ENCODE measurements around the gene GAGE13.
"Not testable (repeated sequence)": the region's sequence is repeated elsewhere in the genome, so short reads cannot be mapped to it uniquely, and the experiment has no call there.

Gene GAGE13

GRCh38 chrX:49330421-49330820, 961 bp upstream of the GAGE13 start:
- not testable (repeated sequence) for DNase-seq; H3K79me2 ChIP-seq (ENCODE audit: insufficient read depth, low read length); H3K27me3 ChIP-seq (ENCODE audit: insufficient read depth, low read length, poor library complexity); H4K20me1 ChIP-seq (ENCODE audit: insufficient read depth, low read length); H3K9me3 ChIP-seq (ENCODE audit: insufficient read depth, low read length, severe bottlenecking); H3K4me1 ChIP-seq (ENCODE audit: insufficient read depth, low read length); H3K9ac ChIP-seq (ENCODE audit: low read depth, low read length); H3K36me3 ChIP-seq (ENCODE audit: insufficient read depth, low read length); H3K4me2 ChIP-seq (ENCODE audit: insufficient read depth, low read length); H2AFZ ChIP-seq (ENCODE audit: low read depth, low read length); H3K4me3 ChIP-seq (ENCODE audit: low read depth in 1 of 2, low read length in 2 of 2); H3K27ac ChIP-seq (ENCODE audit: low read length); ATAC-seq (ENCODE audit: insufficient read depth, low read depth)

GRCh38 chrX:49331841-49332240, 459 bp downstream of the GAGE13 start:
- H4K20me1 ChIP-seq (ENCODE audit: insufficient read depth, low read length); H3K4me2 ChIP-seq (ENCODE audit: insufficient read depth, low read length); H3K4me1 ChIP-seq (ENCODE audit: insufficient read depth, low read length); H3K27ac ChIP-seq (ENCODE audit: low read length); ATAC-seq (ENCODE audit: insufficient read depth, low read depth); H3K27me3 ChIP-seq (ENCODE audit: insufficient read depth, low read length, poor library complexity); H3K9ac ChIP-seq (ENCODE audit: low read depth, low read length); H2AFZ ChIP-seq (ENCODE audit: low read depth, low read length); H3K4me3 ChIP-seq (ENCODE audit: low read depth in 1 of 2, low read length in 2 of 2); H3K79me2 ChIP-seq (ENCODE audit: insufficient read depth, low read length); DNase-seq; H3K9me3 ChIP-seq (ENCODE audit: insufficient read depth, low read length, severe bottlenecking); H3K36me3 ChIP-seq (ENCODE audit: insufficient read depth, low read length): not testable (repeated sequence)

GRCh38 chrX:49341449-49341848, 10.1 kb downstream of the GAGE13 start:
- ATAC-seq (ENCODE audit: insufficient read depth, low read depth); H3K27me3 ChIP-seq (ENCODE audit: insufficient read depth, low read length, poor library complexity); H3K9me3 ChIP-seq (ENCODE audit: insufficient read depth, low read length, severe bottlenecking); H3K36me3 ChIP-seq (ENCODE audit: insufficient read depth, low read length); H2AFZ ChIP-seq (ENCODE audit: low read depth, low read length); H3K9ac ChIP-seq (ENCODE audit: low read depth, low read length); H3K4me1 ChIP-seq (ENCODE audit: insufficient read depth, low read length); H3K79me2 ChIP-seq (ENCODE audit: insufficient read depth, low read length); H3K27ac ChIP-seq (ENCODE audit: low read length); H3K4me3 ChIP-seq (ENCODE audit: low read depth in 1 of 2, low read length in 2 of 2); H4K20me1 ChIP-seq (ENCODE audit: insufficient read depth, low read length); H3K4me2 ChIP-seq (ENCODE audit: insufficient read depth, low read length); DNase-seq: not testable (repeated sequence)

GRCh38 chrX:49344496-49345175, 13.3 kb downstream of the GAGE13 start:
- H3K9ac ChIP-seq (ENCODE audit: low read depth, low read length); H3K4me3 ChIP-seq (ENCODE audit: low read depth in 1 of 2, low read length in 2 of 2); ATAC-seq (ENCODE audit: insufficient read depth, low read depth); H3K27me3 ChIP-seq (ENCODE audit: insufficient read depth, low read length, poor library complexity); DNase-seq; H4K20me1 ChIP-seq (ENCODE audit: insufficient read depth, low read length); H3K4me2 ChIP-seq (ENCODE audit: insufficient read depth, low read length); H2AFZ ChIP-seq (ENCODE audit: low read depth, low read length); H3K4me1 ChIP-seq (ENCODE audit: insufficient read depth, low read length); H3K9me3 ChIP-seq (ENCODE audit: insufficient read depth, low read length, severe bottlenecking); H3K27ac ChIP-seq (ENCODE audit: low read length); H3K79me2 ChIP-seq (ENCODE audit: insufficient read depth, low read length); H3K36me3 ChIP-seq (ENCODE audit: insufficient read depth, low read length): not testable (repeated sequence)

- H4K20me1 ChIP-seq (ENCODE audit: insufficient read depth, low read length); H3K4me3 ChIP-seq (ENCODE audit: low read depth in 1 of 2, low read length in 2 of 2); H3K27me3 ChIP-seq (ENCODE audit: insufficient read depth, low read length, poor library complexity); H3K9ac ChIP-seq (ENCODE audit: low read depth, low read length); H3K4me1 ChIP-seq (ENCODE audit: insufficient read depth, low read length); H3K9me3 ChIP-seq (ENCODE audit: insufficient read depth, low read length, severe bottlenecking); H3K36me3 ChIP-seq (ENCODE audit: insufficient read depth, low read length); H3K27ac ChIP-seq (ENCODE audit: low read length); ATAC-seq (ENCODE audit: insufficient read depth, low read depth); H2AFZ ChIP-seq (ENCODE audit: low read depth, low read length); DNase-seq; H3K79me2 ChIP-seq (ENCODE audit: insufficient read depth, low read length); H3K4me2 ChIP-seq (ENCODE audit: insufficient read depth, low read length): not testable (repeated sequence)
Measured at GRCh38 chrX:49345402-49345801, 14.0 kb downstream of the GAGE13 start.

GRCh38 chrX:49346150-49346549, 14.8 kb downstream of the GAGE13 start:
- H2AFZ ChIP-seq (ENCODE audit: low read depth, low read length); H3K79me2 ChIP-seq (ENCODE audit: insufficient read depth, low read length); H3K4me1 ChIP-seq (ENCODE audit: insufficient read depth, low read length); H3K27ac ChIP-seq (ENCODE audit: low read length); H3K9ac ChIP-seq (ENCODE audit: low read depth, low read length); H4K20me1 ChIP-seq (ENCODE audit: insufficient read depth, low read length); H3K4me2 ChIP-seq (ENCODE audit: insufficient read depth, low read length); ATAC-seq (ENCODE audit: insufficient read depth, low read depth); DNase-seq; H3K36me3 ChIP-seq (ENCODE audit: insufficient read depth, low read length); H3K4me3 ChIP-seq (ENCODE audit: low read depth in 1 of 2, low read length in 2 of 2); H3K27me3 ChIP-seq (ENCODE audit: insufficient read depth, low read length, poor library complexity); H3K9me3 ChIP-seq (ENCODE audit: insufficient read depth, low read length, severe bottlenecking): not testable (repeated sequence)
